ENCODE data around the gene MAPK14. TPM values are rescaled to one million over a fixed set of nuclear protein-coding genes. Genes with fewer than 3 reads are reported as not detected.

The MAPK14 gene
- total and polyA plus RNA-seq, 9 of the 15 experiments (the other 6 are each of a cell fraction or from before 2014, with no cell fraction given), result 8.8 to 62.7 (median 35.5) TPM

DNA sequence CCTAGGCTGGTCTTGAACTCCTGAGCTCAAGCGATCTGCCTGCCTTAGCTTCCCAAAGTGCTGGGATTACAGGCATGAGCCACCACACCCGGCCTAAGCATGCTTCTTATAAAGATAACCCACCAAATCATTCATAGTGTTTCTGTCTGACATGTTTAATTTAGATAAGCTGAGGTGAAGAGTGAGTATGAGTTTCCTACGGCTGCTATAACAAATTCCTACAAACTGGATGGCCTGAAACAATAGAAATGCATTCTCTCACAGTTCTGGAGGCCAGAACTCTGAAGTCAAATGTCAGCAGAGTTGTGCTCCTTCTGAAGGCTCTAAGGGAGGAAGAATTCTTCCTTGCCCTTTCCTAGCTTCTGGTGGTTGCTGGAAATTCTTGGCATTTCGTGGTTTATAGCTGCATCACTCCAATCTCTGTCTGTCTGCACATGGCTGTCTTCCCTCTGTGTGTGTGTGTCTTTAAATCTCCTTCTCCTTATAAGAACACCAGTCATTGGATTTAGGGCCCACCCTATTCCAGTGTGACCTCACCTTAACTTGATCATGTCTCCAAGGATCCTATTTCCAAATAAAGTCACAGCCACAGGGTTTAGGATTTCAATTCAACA is 132.6 kb downstream of the MAPK14 start:
- Histone ChIP-seq H3K9ac (ENCODE audit: insufficient read depth in 1 of 2, low read depth in 2 of 2, low read length in 2 of 2) (no peak overlapping the region), H2AFZ (ENCODE audit: low read depth, low read length) (no peak overlapping the region), H3K4me2 (ENCODE audit: insufficient read depth, low read length) (no peak overlapping the region), H3K4me1 (replicated peaks in 1 of 2; ENCODE audit: control insufficient read depth in 2 of 2, insufficient read depth in 2 of 2, low read length in 2 of 2) (no peaks in the 10 kb centered on the region), H3K27me3 (ENCODE audit: control insufficient read depth in 2 of 2, insufficient read depth in 2 of 2, low read length in 2 of 2) (no peaks in the 10 kb centered on the region), H3K9me1 (ENCODE audit: control insufficient read depth, insufficient read depth, low read length) (no peaks in the 10 kb centered on the region), H3K79me2 (ENCODE audit: control insufficient read depth, insufficient read depth, low read length) (no peaks in the 10 kb centered on the region), H3K9me3 (replicated peaks; ENCODE audit: control insufficient read depth, insufficient read depth, low read depth, low read length) (peaks cover 9% of the 10 kb centered on the region), H4K20me1 (replicated peaks; ENCODE audit: control insufficient read depth, insufficient read depth, low read length) (no peaks in the 10 kb centered on the region), H3K36me3 (ENCODE audit: control insufficient read depth, insufficient read depth, low read length) (no peaks in the 10 kb centered on the region), H3K4me3 (no peak overlapping the region), H3K27ac (ENCODE audit: extremely low read depth, low read depth, low read length) (no peak overlapping the region)
- no TSS peak for BruUV-seq (replicated peaks)
- DNase-seq (ENCODE audit: extremely low read depth in 1 of 4, low spot score in 3 of 4), result no peak
- intact Hi-C loops (cut with micrococcal nuclease), result no loop called here
- 9% methylated on average over 4 of the region's 4 CpGs for WGBS (ENCODE audit: insufficient coverage, low coverage, missing lambda C conversion rate)
- POLR2A ChIA-PET, result interaction anchor here (1.5 kb wide), 1 partner anchor 33 kb away, joined by 3 read pairs; no protein-coding TSS in a partner anchor
- CTCF ChIA-PET (ENCODE audit: low intra/inter-chr PET ratio), result no interaction called here
- TF ChIP-seq ARHGAP35 (IDR thresholded peaks at IDR 0.05; ENCODE audit: partially characterized antibody) (no peak), ZNF347 (CRISPR knock-in tag; IDR thresholded peaks at IDR 0.05; ENCODE audit: low read depth) (no peak), TRIM24 (IDR thresholded peaks at IDR 0.05) (0 out of 4 replicates have a peak, but pooled peaks of 1 of the 2 experiments have one; percentile 24), CREB1 (IDR thresholded peaks at IDR 0.05) (no peak), CREB1 (CRISPR knock-in tag; IDR thresholded peaks at IDR 0.05) (no peak), CBFA2T3 (IDR thresholded peaks at IDR 0.05) (peak; percentile 42; the same call in 1 of the 2 replicates), CHD4 (IDR thresholded peaks at IDR 0.05; ENCODE audit: insufficient read depth, insufficient replicate concordance, low read depth, low read length, poor library complexity, severe bottlenecking) (no peak), MIER1 (IDR thresholded peaks at IDR 0.05; ENCODE audit: low read depth) (no peak), ZNF644 (tag; IDR thresholded peaks at IDR 0.05; ENCODE audit: low read depth) (no peak), ZNF12 (CRISPR knock-in tag; IDR thresholded peaks at IDR 0.05) (peak; percentile 99), CEBPZ (IDR thresholded peaks at IDR 0.05; ENCODE audit: borderline replicate concordance, low read depth, low read length) (no peak), KAT2B (IDR thresholded peaks at IDR 0.05; ENCODE audit: low read depth, low read length) (no peak)
- in situ Hi-C loops (cut with MboI), result no loop called here
- FAIRE-seq, result no peak
- no peak for ATAC-seq
